Measurements from ENCODE around the gene CTNNA3. TPM values are rescaled to one million over a fixed set of nuclear protein-coding genes. Genes with fewer than 3 reads are reported as not detected.
"Not testable (repeated sequence)": the region's sequence is repeated elsewhere in the genome, so short reads cannot be mapped to it uniquely, and the experiment has no call there.

CTNNA3 gene
- total and polyA plus RNA-seq, 2 of the 4 experiments (the other 2 are of a cell fraction): 0.19 to 0.90 TPM

DNA sequence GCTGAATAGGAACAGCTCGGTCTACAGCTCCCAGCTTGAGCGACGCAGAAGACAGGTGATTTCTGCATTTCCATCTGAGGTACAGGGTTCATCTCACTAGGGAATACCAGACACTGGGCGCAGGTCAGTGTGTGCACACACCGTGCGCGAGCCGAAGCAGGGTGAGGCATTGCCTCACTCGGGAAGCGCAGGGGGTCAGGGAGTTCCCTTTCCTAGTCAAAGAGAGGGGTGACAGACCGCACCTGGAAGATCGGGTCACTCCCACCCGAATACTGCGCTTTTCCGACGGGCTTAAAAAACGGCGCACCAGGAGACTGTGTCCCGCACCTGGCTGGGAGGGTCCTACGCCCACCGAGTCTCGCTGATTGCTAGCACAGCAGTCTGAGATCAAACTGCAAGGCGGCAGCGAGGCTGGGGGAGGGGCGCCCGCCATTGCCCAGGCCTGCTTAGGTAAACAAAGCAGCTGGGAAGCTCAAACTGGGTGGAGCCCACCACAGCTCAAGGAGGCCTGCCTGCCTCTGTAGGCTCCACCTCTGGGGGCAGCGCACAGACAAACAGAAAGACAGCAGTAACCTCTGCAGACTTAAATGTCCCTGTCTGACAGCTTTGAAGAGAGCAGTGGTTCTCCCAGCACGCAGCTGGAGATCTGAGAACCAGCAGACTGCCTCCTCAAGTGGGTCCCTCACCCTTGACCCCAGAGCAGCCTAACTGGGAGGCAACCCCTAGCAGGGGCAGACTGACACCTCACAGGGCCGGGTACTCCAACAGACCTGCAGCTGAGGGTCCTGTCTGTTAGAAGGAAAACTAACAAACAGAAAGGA is 465.1 kb downstream of the CTNNA3 start:
- H2BK15ac ChIP-seq (ENCODE audit: low read depth, low read length); in situ Hi-C loops (cut with MboI; ENCODE audit: low sequenced_read_pairs); H3K23ac ChIP-seq (ENCODE audit: low read depth, low read length); H3K56ac ChIP-seq (ENCODE audit: extremely low read depth, insufficient read depth, low read length); H3K4me1 ChIP-seq (ENCODE audit: control insufficient read depth, insufficient read depth, low read length); H4K20me1 ChIP-seq (ENCODE audit: insufficient read depth, low read length); H2AK9ac ChIP-seq (replicated peaks; ENCODE audit: low read depth, low read length, poor library complexity); H2BK5ac ChIP-seq (ENCODE audit: low read depth, low read length, poor library complexity, severe bottlenecking); CTCF ChIA-PET; H3K27ac ChIP-seq (ENCODE audit: insufficient read depth, low read length); intact Hi-C loops (cut with micrococcal nuclease); H4K8ac ChIP-seq (ENCODE audit: low read depth in 2 of 2, low read length in 2 of 2); dilution Hi-C loops (cut with HindIII; ENCODE audit: low sequenced_read_pairs, unreplicated experiment); DNase-seq; POLR2A ChIA-PET (ENCODE audit: unreplicated experiment); ATAC-seq (ENCODE audit: low read depth); H3K79me1 ChIP-seq (ENCODE audit: low read depth in 1 of 2, low read length in 2 of 2); H3K4ac ChIP-seq (ENCODE audit: low read depth, low read length); H3K14ac ChIP-seq (replicated peaks; ENCODE audit: low read depth, low read length); H4K5ac ChIP-seq (ENCODE audit: low read depth, low read length); H3K18ac ChIP-seq (ENCODE audit: low read depth, low read length); H3K9me3 ChIP-seq (ENCODE audit: control insufficient read depth, insufficient read depth, low read length); H3K36me3 ChIP-seq (ENCODE audit: control insufficient read depth, insufficient read depth, low read length); H2BK120ac ChIP-seq (ENCODE audit: low read depth, low read length); H2AK5ac ChIP-seq (ENCODE audit: low read depth, low read length); BruUV-seq (replicated peaks); H3K9me1 ChIP-seq (ENCODE audit: insufficient read depth, low read length); H2BK20ac ChIP-seq (ENCODE audit: low read depth, low read length); H3K9ac ChIP-seq (ENCODE audit: low read depth, low read length); H3K27me3 ChIP-seq (ENCODE audit: control insufficient read depth, insufficient read depth, low read length); H3K4me2 ChIP-seq (ENCODE audit: low read depth, low read length); H3K4me3 ChIP-seq (ENCODE audit: insufficient read depth, low read depth, low read length); H4K91ac ChIP-seq (ENCODE audit: insufficient read depth, low read depth, low read length); H2AFZ ChIP-seq (replicated peaks; ENCODE audit: low read length, poor library complexity): not testable (repeated sequence)
- 11% methylated on average over 5 of the region's 29 CpGs; no CpG with 5 or more reads in 1 of the 2 experiments for WGBS, 2 experiments (ENCODE audit: extremely low coverage in 2 of 2, insufficient read length in 1 of 2)
